ENCODE results near the gene KLHL29. TPM values are rescaled to one million over a fixed set of nuclear protein-coding genes. Genes with fewer than 3 reads are reported as not detected.

The KLHL29 gene
- total RNA-seq, 1 donor from 2014 or later = 5.0 TPM

- DNase-seq (ENCODE audit: low read depth) (no peak), FAIRE-seq (no peak)
- TF ChIP-seq CTCF (IDR thresholded peaks at IDR 0.05; ENCODE audit: insufficient read depth, low read length, severe bottlenecking) = no peak
- H3K27me3 ChIP-seq (ENCODE audit: control insufficient read depth, insufficient read depth, low read length) = no peaks in the 10 kb centered on the region
- H3K36me3 ChIP-seq (ENCODE audit: control insufficient read depth, insufficient read depth, low read length) = peaks cover 6% of the 10 kb centered on the region
- no peak overlapping the region for H3K4me3 ChIP-seq (ENCODE audit: low read depth, low read length)
Measured at GRCh38 chr2:23709311-23709710, 324.3 kb downstream of the KLHL29 start.

GRCh38 chr2:23711979-23712755, 327.2 kb downstream of the KLHL29 start:
- Histone ChIP-seq H3K27me3 (ENCODE audit: control insufficient read depth, insufficient read depth, low read length) (no peaks in the 10 kb centered on the region), H3K4me3 (ENCODE audit: low read depth, low read length) (no peak overlapping the region), H3K36me3 (ENCODE audit: control insufficient read depth, insufficient read depth, low read length) (peaks cover 3% of the 10 kb centered on the region)
- DNase-seq (ENCODE audit: low read depth) (no peak), FAIRE-seq (no peak)
- no peak for TF ChIP-seq CTCF (IDR thresholded peaks at IDR 0.05; ENCODE audit: insufficient read depth, low read length, severe bottlenecking)

- DNase-seq (ENCODE audit: low read depth) = no peak
- Histone ChIP-seq H3K4me3 (ENCODE audit: low read depth, low read length) (no peak overlapping the region), H3K36me3 (ENCODE audit: control insufficient read depth, insufficient read depth, low read length) (peaks cover 3% of the 10 kb centered on the region), H3K27me3 (ENCODE audit: control insufficient read depth, insufficient read depth, low read length) (no peaks in the 10 kb centered on the region)
- no peak for FAIRE-seq
- TF ChIP-seq CTCF (IDR thresholded peaks at IDR 0.05; ENCODE audit: insufficient read depth, low read length, severe bottlenecking) = no peak
Measured at GRCh38 chr2:23712756-23713151, 327.8 kb downstream of the KLHL29 start.

GRCh38 chr2:23713351-23713750, 328.4 kb downstream of the KLHL29 start:
- no peak overlapping the region for H3K4me3 ChIP-seq (ENCODE audit: low read depth, low read length)
- TF ChIP-seq CTCF (IDR thresholded peaks at IDR 0.05; ENCODE audit: insufficient read depth, low read length, severe bottlenecking) = no peak
- DNase-seq (ENCODE audit: low read depth) (no peak), FAIRE-seq (no peak)
- H3K36me3 ChIP-seq (ENCODE audit: control insufficient read depth, insufficient read depth, low read length) = peaks cover 3% of the 10 kb centered on the region
- no peaks in the 10 kb centered on the region for H3K27me3 ChIP-seq (ENCODE audit: control insufficient read depth, insufficient read depth, low read length)

- no peak for TF ChIP-seq CTCF (IDR thresholded peaks at IDR 0.05; ENCODE audit: insufficient read depth, low read length, severe bottlenecking)
- H3K36me3 ChIP-seq (ENCODE audit: control insufficient read depth, insufficient read depth, low read length) = peaks cover 2% of the 10 kb centered on the region
- no peak overlapping the region for H3K4me3 ChIP-seq (ENCODE audit: low read depth, low read length)
- FAIRE-seq = no peak
- H3K27me3 ChIP-seq (ENCODE audit: control insufficient read depth, insufficient read depth, low read length) = no peaks in the 10 kb centered on the region
- no peak for DNase-seq (ENCODE audit: low read depth)
Measured at GRCh38 chr2:23718931-23719700, 334.1 kb downstream of the KLHL29 start.
